Body of pancreas (tissue), 4 donors: ENCODE results near the gene PUSL1.

ENCODE experiments used
- POLR2A ChIP-seq, 3 donors: fragments of 450-650 bp; IDR thresholded peaks; one replicate each; pipeline ENCODE4 v1.6.1; 2016; ENCODE audit warnings: antibody characterized with exemption in 3 of 3, mild to moderate bottlenecking in 2 of 3
- TF ChIP-seq, protein P1 (sequence below), 7 experiments: fragments of 450-650 bp in 4 of 7; fragments of 200-600 bp in 3 of 7; sonication (generic) in 3 of 7; IDR thresholded peaks; one replicate each; pipeline ENCODE4 v1.5.1; 2016 to 2019; ENCODE audit warnings: antibody characterized with exemption in 7 of 7

DNA sequence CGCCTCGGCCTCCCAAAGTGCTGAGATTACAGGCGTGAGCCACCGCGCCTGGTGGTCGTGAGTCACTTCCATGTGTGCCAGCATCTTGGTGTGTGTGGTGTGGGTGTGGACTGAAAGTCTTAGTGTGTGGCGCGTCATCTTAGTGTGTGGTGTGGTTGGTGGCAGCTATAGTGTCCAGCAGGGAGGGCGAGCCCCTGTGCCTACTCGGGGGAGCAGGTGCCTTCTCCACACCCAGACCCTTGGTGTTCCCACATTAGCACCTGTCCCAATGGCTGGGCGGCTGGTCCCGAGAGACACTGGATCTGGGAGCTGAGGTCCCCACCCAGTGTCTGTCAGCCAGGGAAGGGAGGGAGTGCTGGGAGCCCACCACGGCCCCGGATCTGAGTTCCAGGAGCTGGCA lies 25.4 kb upstream of the PUSL1 start:
- TF ChIP-seq, protein P1, sequence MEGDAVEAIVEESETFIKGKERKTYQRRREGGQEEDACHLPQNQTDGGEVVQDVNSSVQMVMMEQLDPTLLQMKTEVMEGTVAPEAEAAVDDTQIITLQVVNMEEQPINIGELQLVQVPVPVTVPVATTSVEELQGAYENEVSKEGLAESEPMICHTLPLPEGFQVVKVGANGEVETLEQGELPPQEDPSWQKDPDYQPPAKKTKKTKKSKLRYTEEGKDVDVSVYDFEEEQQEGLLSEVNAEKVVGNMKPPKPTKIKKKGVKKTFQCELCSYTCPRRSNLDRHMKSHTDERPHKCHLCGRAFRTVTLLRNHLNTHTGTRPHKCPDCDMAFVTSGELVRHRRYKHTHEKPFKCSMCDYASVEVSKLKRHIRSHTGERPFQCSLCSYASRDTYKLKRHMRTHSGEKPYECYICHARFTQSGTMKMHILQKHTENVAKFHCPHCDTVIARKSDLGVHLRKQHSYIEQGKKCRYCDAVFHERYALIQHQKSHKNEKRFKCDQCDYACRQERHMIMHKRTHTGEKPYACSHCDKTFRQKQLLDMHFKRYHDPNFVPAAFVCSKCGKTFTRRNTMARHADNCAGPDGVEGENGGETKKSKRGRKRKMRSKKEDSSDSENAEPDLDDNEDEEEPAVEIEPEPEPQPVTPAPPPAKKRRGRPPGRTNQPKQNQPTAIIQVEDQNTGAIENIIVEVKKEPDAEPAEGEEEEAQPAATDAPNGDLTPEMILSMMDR (IDR thresholded peaks at IDR 0.05) = no peak
- no peak for TF ChIP-seq POLR2A (IDR thresholded peaks at IDR 0.05)
